Measurements from ENCODE around the gene ZSCAN22. TPM values are rescaled to one million over a fixed set of nuclear protein-coding genes. Genes with fewer than 3 reads are reported as not detected.

Gene ZSCAN22
- polyA plus RNA-seq, 1 experiment, result 2.6 TPM

DNA sequence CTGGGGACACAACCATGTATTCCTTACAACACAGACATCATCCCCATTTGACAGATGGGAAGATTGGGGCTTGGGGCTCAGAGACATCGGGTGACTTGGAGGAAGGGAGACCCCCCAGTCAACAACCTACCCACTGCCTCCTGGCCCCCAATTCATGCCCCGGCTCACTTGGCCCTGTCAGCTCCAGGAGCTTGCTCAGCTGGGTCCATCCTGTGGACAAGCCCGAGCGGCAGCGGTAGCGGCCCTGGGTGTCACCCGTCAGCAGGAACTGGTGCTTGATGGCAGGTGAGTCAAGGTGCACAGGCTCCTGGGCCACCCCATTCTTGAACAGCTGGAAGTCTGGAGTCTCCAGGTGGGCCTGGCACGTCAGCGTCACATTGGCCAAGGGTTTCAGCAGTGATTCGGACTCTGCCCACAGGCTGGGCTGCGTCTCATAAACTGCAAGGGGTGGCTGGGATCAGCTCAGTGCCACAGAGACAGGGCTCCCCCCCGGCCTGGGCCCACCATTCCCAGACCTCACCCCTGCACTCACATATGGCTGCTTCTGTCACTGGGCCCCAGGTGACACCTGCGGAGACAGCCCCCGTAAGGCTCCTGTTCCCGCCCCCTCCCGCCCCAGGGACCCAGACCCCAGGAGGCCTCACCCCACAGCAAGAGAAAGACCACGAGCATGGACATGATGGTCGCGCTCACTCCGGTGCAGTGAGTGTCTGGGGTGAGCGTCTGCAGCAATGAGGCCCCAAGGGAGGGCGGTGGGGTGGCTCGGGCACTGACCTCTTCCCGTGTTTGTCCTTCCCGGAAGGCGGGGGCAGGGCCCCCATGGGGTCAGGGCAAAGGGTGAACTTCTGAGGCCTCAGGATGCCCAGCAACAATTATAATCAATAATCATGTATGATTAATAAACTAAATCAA is 26.2 kb downstream of the ZSCAN22 start, which contains the start of gene A1BG:
TSS of gene A1BG (minus strand) at position 733 of the 912 bp plus-strand sequence. CDS start at position 678, 55 bp downstream.
- Histone ChIP-seq H3K27ac (ENCODE audit: low read depth, low read length) (no peak within 1 kb of the TSS), H3K9me3 (ENCODE audit: control insufficient read depth, insufficient read depth, low read length) (peaks cover 36% of the 10 kb centered on the region; the same call in 1 of the 2 replicates), H3K27me3 (ENCODE audit: control insufficient read depth, insufficient read depth, low read length) (peaks cover 25% of the 10 kb centered on the region), H3K4me3 (ENCODE audit: low read depth, low read length) (no peak within 1 kb of the TSS)
- ChIA-PET CTCF (no interaction called here), POLR2A (no interaction called here)
- DNase-seq (ENCODE audit: low read depth, low spot score), result no peak
- TF ChIP-seq CTCF (IDR thresholded peaks at IDR 0.05; ENCODE audit: low read depth, low read length), result no peak

GRCh38 chr19:58353717-58354477 is 27.1 kb downstream of the ZSCAN22 start:
- DNase-seq (ENCODE audit: low read depth, low spot score), result no peak
- Histone ChIP-seq H3K4me3 (ENCODE audit: low read depth, low read length) (no peak overlapping the region), H3K9me3 (ENCODE audit: control insufficient read depth, insufficient read depth, low read length) (peaks cover 36% of the 10 kb centered on the region; the same call in 1 of the 2 replicates), H3K27me3 (ENCODE audit: control insufficient read depth, insufficient read depth, low read length) (peaks cover 25% of the 10 kb centered on the region), H3K27ac (ENCODE audit: low read depth, low read length) (no peak overlapping the region)
- POLR2A ChIA-PET, result interaction anchor here (1.0 to 1.3 kb wide), 2 partner anchors 9 to 27 kb away, joined by 3 to 4 read pairs; partner anchors contain the start of genes ZNF497 and ZSCAN22
- CTCF ChIA-PET, result no interaction called here
- TF ChIP-seq CTCF (IDR thresholded peaks at IDR 0.05; ENCODE audit: low read depth, low read length), result no peak

- Histone ChIP-seq H3K27me3 (ENCODE audit: control insufficient read depth, insufficient read depth, low read length) (peaks cover 25% of the 10 kb centered on the region), H3K27ac (ENCODE audit: low read depth, low read length) (no peak overlapping the region), H3K9me3 (ENCODE audit: control insufficient read depth, insufficient read depth, low read length) (peaks cover 36% of the 10 kb centered on the region; the same call in 1 of the 2 replicates), H3K4me3 (ENCODE audit: low read depth, low read length) (no peak overlapping the region)
- ChIA-PET POLR2A (interaction anchor here (1.0 to 1.3 kb wide), 2 partner anchors 8 to 28 kb away, joined by 3 to 4 read pairs; partner anchors contain the start of genes ZNF497 and ZSCAN22), CTCF (no interaction called here)
- no peak for DNase-seq (ENCODE audit: low read depth, low spot score)
- no peak for TF ChIP-seq CTCF (IDR thresholded peaks at IDR 0.05; ENCODE audit: low read depth, low read length)
Observed at GRCh38 chr19:58354478-58355030, 27.8 kb downstream of the ZSCAN22 start.

DNA sequence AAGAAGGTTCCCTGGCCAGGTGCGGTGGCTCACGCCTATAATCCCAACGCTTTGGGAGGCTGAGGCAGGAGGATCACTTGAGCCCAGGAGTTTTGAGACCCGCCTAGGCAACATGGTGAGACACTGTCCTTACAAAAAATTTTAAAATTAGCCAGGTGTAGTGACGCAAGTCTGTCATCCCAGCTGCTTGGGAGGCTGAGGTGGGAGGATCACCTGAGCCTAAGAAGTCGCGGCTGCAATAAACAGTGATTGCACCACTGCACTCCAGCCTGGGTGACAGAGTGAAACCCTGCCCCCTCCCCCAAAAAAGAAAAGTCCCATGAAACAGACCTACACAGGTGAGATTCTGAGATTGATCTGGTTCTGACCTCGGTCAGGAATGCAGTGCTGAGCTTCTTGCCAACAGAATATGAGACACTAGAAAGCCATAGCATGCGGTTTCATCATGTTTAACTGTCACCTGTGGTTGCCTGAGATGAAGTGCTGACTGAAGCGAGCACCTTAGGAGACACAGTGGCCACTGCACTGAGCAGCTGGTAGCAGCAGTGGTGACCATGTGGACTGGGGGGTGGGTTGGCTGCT is 28.5 kb downstream of the ZSCAN22 start:
- ChIA-PET CTCF (no interaction called here), POLR2A (interaction anchor here (1.0 to 1.6 kb wide), 2 partner anchors 8 to 29 kb away, joined by 4 to 7 read pairs; partner anchors contain the start of gene ZSCAN22)
- Histone ChIP-seq H3K9me3 (ENCODE audit: control insufficient read depth, insufficient read depth, low read length) (peaks cover 29% of the 10 kb centered on the region; the same call in 1 of the 2 replicates), H3K27me3 (ENCODE audit: control insufficient read depth, insufficient read depth, low read length) (peaks cover 25% of the 10 kb centered on the region), H3K4me3 (ENCODE audit: low read depth, low read length) (no peak overlapping the region), H3K27ac (ENCODE audit: low read depth, low read length) (no peak overlapping the region)
- no peak for DNase-seq (ENCODE audit: low read depth, low spot score)
- no peak for TF ChIP-seq CTCF (IDR thresholded peaks at IDR 0.05; ENCODE audit: low read depth, low read length)
